Nephron progenitor cell (in vitro differentiated cells): Measurements from ENCODE around the gene PHLPP2.

Experiments
- DNase-seq: peaks from one replicate; pipeline ENCODE4 v3.0.0; 2021
- H3K27ac Mint-ChIP-seq: 2 replicates; pipeline ENCODE4 v1.8.0; 2021; ENCODE audit warnings: mild to moderate bottlenecking, moderate library complexity, mixed read lengths
- H3K27me3 Mint-ChIP-seq: 2 replicates; pipeline ENCODE4 v1.8.0; 2021; ENCODE audit warnings: mild to moderate bottlenecking, low read depth, mixed read lengths; ENCODE audit not compliant: poor library complexity
- H3K36me3 Mint-ChIP-seq: 2 replicates; pipeline ENCODE4 v1.8.0; 2021; ENCODE audit warnings: low read depth, mixed read lengths
- H3K4me1 Mint-ChIP-seq: 2 replicates; pipeline ENCODE4 v1.8.0; 2021; ENCODE audit warnings: mixed read lengths
- H3K4me3 Mint-ChIP-seq: 2 replicates; pipeline ENCODE4 v1.8.0; 2021; ENCODE audit warnings: mild to moderate bottlenecking, moderate library complexity, mixed read lengths
- H3K9me3 Mint-ChIP-seq: 2 replicates; pipeline ENCODE4 v1.8.0; 2021; ENCODE audit warnings: mild to moderate bottlenecking, moderate library complexity, mixed read lengths
- TF ChIP-seq, protein P1 (sequence below): fragments of 200-600 bp; sonication (generic); IDR thresholded peaks from 2 replicates; pipeline ENCODE4 v1.5.0; 2021; ENCODE audit warnings: antibody characterized with exemption

PHLPP2 gene

DNA sequence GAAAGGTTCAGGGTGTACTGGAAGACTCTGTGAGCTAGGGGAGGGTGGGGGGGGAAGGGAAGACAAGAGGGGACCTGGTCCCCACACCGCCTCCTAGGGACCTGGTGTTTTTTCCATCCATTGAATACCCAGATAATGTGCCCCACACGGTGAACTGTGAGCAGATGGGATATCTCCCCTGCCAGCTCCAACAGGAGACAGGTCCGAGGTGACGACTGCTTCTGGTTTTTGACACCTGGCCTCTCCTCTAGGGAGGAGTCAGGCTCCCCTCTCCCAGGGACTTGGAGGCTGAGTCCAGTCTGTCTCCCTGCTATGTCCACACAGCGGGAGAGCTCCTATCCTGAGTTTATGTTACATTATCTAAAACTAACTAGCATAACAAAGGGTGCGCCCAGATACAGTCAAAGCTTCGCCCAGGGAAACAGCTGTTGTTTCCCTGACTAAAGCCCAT, 96.7 kb downstream of the PHLPP2 start:
- Mint-ChIP-seq H3K36me3 (no peaks in the 10 kb centered on the region), H3K9me3 (no peaks in the 10 kb centered on the region), H3K4me1 (no peaks in the 10 kb centered on the region), H3K27me3 (no peaks in the 10 kb centered on the region), H3K4me3 (no peak overlapping the region), H3K27ac (no peak overlapping the region)
- DNase-seq: no peak
- TF ChIP-seq, protein P1, sequence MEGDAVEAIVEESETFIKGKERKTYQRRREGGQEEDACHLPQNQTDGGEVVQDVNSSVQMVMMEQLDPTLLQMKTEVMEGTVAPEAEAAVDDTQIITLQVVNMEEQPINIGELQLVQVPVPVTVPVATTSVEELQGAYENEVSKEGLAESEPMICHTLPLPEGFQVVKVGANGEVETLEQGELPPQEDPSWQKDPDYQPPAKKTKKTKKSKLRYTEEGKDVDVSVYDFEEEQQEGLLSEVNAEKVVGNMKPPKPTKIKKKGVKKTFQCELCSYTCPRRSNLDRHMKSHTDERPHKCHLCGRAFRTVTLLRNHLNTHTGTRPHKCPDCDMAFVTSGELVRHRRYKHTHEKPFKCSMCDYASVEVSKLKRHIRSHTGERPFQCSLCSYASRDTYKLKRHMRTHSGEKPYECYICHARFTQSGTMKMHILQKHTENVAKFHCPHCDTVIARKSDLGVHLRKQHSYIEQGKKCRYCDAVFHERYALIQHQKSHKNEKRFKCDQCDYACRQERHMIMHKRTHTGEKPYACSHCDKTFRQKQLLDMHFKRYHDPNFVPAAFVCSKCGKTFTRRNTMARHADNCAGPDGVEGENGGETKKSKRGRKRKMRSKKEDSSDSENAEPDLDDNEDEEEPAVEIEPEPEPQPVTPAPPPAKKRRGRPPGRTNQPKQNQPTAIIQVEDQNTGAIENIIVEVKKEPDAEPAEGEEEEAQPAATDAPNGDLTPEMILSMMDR: no peak

DNA sequence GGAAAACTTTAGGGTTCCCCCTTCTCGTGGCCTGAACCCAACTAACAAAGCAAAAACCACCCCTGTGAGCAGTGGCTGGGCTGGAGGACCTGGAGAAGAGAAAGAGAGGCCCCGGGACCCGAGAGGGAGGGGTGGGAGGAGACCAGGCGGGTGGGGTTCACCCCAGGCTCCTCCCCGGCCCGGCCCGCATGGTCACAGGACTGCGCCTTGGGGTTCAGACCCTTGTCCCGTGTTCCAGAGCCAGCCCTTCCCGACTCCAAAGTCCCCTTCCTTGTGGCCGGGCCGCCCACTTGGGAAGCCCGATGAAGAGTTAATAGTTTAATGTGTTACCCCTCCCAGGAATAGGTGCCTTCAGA, 97.7 kb downstream of the PHLPP2 start:
- no peaks in the 10 kb centered on the region for H3K4me1 Mint-ChIP-seq
- H3K9me3 Mint-ChIP-seq: peaks cover 5% of the 10 kb centered on the region
- H3K36me3 Mint-ChIP-seq: no peaks in the 10 kb centered on the region
- H3K27me3 Mint-ChIP-seq: no peaks in the 10 kb centered on the region
- peak overlapping the region; percentile 69 for H3K4me3 Mint-ChIP-seq
- TF ChIP-seq, protein P1: no peak
- no peak overlapping the region for H3K27ac Mint-ChIP-seq
- DNase-seq: no peak

DNA sequence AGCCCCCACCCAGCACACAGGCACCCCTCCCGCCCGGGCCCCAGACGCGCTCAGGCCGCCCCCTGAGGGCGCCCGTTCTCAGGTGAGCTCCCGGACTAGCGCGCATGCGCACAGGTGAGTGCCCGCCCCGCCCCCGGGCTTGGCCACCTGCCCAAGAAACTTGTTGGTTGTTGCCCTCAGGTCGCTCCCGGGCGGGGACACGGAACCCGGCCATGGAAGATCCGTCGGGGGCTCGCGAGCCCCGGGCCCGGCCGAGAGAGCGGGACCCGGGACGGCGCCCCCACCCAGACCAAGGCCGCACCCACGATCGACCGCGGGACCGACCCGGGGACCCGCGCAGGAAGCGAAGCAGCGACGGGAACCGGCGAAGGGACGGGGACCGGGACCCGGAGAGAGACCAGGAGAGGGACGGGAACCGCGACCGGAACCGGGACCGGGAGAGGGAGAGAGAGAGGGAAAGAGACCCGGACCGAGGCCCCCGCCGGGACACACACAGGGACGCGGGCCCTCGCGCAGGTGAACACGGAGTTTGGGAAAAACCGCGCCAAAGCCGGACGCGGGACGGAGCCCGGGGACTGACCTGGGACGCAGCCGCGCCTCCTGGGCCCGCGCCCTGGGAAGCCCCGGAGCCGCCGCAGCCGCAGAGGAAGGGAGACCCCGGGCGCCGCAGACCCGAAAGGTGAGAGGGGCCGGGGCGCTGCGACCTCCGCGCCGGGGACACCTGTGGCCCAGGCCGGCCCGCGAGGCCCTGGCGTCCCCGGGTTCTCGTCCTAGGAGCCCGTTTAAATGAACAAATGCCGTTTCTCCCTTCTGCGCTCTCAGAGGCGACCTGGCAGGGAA, 98.3 kb downstream of the PHLPP2 start, which contains the start of gene MARVELD3:
Gene MARVELD3, plus strand, starts transcription at position 167 of the 840 bp plus-strand sequence. Its CDS starts 46 bp downstream, at position 213.
- no peaks in the 10 kb centered on the region for H3K36me3 Mint-ChIP-seq
- no peak within 1 kb of the TSS for H3K27ac Mint-ChIP-seq
- H3K27me3 Mint-ChIP-seq: peaks cover under 1% of the 10 kb centered on the region
- peak; percentile 50 for DNase-seq
- H3K4me3 Mint-ChIP-seq: peak within 1 kb of the TSS; percentile 69
- TF ChIP-seq, protein P1: no peak
- no peaks in the 10 kb centered on the region for H3K4me1 Mint-ChIP-seq
- peaks cover 5% of the 10 kb centered on the region for H3K9me3 Mint-ChIP-seq

DNA sequence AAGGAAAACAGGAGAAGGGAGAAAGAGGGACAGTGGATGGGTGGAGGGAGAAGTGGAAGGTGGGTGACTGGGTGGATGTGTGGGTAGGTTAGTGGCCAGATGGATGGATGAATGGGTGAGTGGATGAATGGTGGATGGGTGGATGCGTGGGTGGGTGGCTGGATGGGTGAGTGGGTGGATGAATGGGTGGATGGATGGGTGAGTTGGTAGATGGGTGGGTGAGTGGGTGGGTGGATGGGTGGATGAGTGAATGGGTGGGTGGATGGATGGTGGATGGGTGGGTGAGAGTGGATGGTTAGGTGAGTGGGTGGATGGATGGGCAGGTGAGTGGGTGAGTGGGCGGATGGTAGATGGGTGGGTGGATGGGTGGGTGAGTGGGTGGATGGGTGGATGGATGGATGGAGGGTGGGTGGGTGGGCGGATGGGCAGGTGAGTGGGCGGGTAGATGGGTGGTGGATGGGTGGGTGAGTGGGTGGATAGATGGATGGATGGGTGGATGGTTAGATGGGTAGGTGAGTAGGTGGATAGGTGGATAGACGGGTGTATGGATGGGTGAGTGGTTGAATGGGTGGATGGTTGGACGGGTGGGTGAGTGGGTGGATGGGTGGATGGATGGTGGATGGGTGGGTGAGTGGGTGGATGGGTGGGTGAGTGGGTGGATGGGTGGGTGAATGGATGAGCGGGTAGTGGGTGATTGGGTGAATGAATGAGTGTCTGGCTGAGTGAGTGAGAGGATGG, 99.2 kb downstream of the PHLPP2 start:
- no peak overlapping the region for H3K27ac Mint-ChIP-seq
- no peak for DNase-seq
- TF ChIP-seq, protein P1: no peak
- H3K36me3 Mint-ChIP-seq: no peaks in the 10 kb centered on the region
- H3K4me1 Mint-ChIP-seq: no peaks in the 10 kb centered on the region
- peaks cover 5% of the 10 kb centered on the region for H3K9me3 Mint-ChIP-seq
- peak overlapping the region; percentile 69 for H3K4me3 Mint-ChIP-seq
- peaks cover 9% of the 10 kb centered on the region for H3K27me3 Mint-ChIP-seq

DNA sequence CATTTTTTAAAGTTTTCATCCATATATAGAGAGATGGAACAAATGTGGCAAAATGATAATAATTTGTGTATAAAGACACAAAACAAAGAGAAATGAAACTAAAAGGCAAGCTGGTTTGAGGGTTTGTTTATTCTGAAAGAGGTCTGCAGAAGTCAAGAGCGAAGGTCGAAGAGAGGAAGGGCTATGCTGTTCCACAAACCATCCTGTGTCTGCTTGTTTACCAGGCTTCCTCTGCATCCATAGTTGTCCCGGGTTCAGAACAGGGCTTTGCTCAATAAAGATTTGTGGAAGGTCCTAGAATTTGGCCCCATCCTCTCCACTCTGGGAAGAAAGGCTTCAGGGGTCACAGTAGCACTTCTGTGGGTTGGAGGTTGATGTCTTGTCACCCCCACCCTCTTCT, 100.9 kb downstream of the PHLPP2 start:
- no peak overlapping the region for H3K27ac Mint-ChIP-seq

More for the DNA sequence above, 100.9 kb downstream of the PHLPP2 start:
- TF ChIP-seq, protein P1: no peak
- Mint-ChIP-seq H3K4me1 (no peaks in the 10 kb centered on the region), H3K27me3 (peaks cover 14% of the 10 kb centered on the region), H3K9me3 (peaks cover 5% of the 10 kb centered on the region), H3K4me3 (no peak overlapping the region), H3K36me3 (no peaks in the 10 kb centered on the region)
- DNase-seq: no peak
